ENCODE measurements around the gene NAT10. TPM values are rescaled to one million over a fixed set of nuclear protein-coding genes. Genes with fewer than 3 reads are reported as not detected.

NAT10 gene
- polyA plus RNA-seq, 1 donor from 2014 or later: 12.7 TPM

- Histone ChIP-seq H3K79me2 (replicated peaks; ENCODE audit: insufficient read depth, low read length) (peaks cover 15% of the 10 kb centered on the region), H3K9me2 (ENCODE audit: insufficient read depth, low read length) (no peaks in the 10 kb centered on the region), H3K27me3 (ENCODE audit: insufficient read depth, low read depth, low read length) (no peaks in the 10 kb centered on the region), H3K27ac (ENCODE audit: low read length) (peak overlapping the region; percentile 82), H3K4me3 (ENCODE audit: low read length) (peak overlapping the region; percentile 82), H3K4me2 (ENCODE audit: low read length) (peak overlapping the region; percentile 66), H3F3A (ENCODE audit: insufficient read depth, low read length, poor library complexity, severe bottlenecking) (peaks cover 8% of the 10 kb centered on the region), H4K20me1 (ENCODE audit: insufficient read depth) (no peaks in the 10 kb centered on the region), H3K36me3 (ENCODE audit: insufficient read depth, low read length) (peaks cover 4% of the 10 kb centered on the region), H2AFZ (ENCODE audit: low read depth, low read length) (peak overlapping the region; percentile 12), H3K9ac (ENCODE audit: low read length) (peak overlapping the region; percentile 81), H3K9me3 (ENCODE audit: low read length) (no peaks in the 10 kb centered on the region)
- TF ChIP-seq SMC3 (conservative IDR thresholded peaks at IDR 0.05; ENCODE audit: poor library complexity) (peak; percentile 17), EP300 (conservative IDR thresholded peaks at IDR 0.05; ENCODE audit: poor library complexity, severe bottlenecking) (no peak)
Measured at GRCh38 chr11:34105957-34106504, 602 bp downstream of the NAT10 start.

GRCh38 chr11:34111722-34112270 is 6.4 kb downstream of the NAT10 start:
- H3K9ac ChIP-seq (ENCODE audit: low read length): no peak overlapping the region
- no peaks in the 10 kb centered on the region for H3K9me2 ChIP-seq (ENCODE audit: insufficient read depth, low read length)
- no peak overlapping the region for H3K27ac ChIP-seq (ENCODE audit: low read length)
- H3K79me2 ChIP-seq (replicated peaks; ENCODE audit: insufficient read depth, low read length): peaks cover 8% of the 10 kb centered on the region
- H3K36me3 ChIP-seq (ENCODE audit: insufficient read depth, low read length): no peaks in the 10 kb centered on the region
- no peak overlapping the region for H2AFZ ChIP-seq (ENCODE audit: low read depth, low read length)
- no peaks in the 10 kb centered on the region for H3K9me3 ChIP-seq (ENCODE audit: low read length)
- TF ChIP-seq REST (IDR thresholded peaks at IDR 0.05; ENCODE audit: borderline replicate concordance): no peak
- TF ChIP-seq EP300 (conservative IDR thresholded peaks at IDR 0.05; ENCODE audit: poor library complexity, severe bottlenecking): no peak
- no peak for TF ChIP-seq POLR2AphosphoS5 (IDR thresholded peaks at IDR 0.05)
- no peak for TF ChIP-seq TAF1 (IDR thresholded peaks at IDR 0.05; ENCODE audit: low read depth)
- H3K4me3 ChIP-seq (ENCODE audit: low read length): no peak overlapping the region
- H4K20me1 ChIP-seq (ENCODE audit: insufficient read depth): no peaks in the 10 kb centered on the region
- no peak overlapping the region for H3K4me2 ChIP-seq (ENCODE audit: low read length)
- H3F3A ChIP-seq (ENCODE audit: insufficient read depth, low read length, poor library complexity, severe bottlenecking): no peaks in the 10 kb centered on the region
- H3K27me3 ChIP-seq (ENCODE audit: insufficient read depth, low read depth, low read length): no peaks in the 10 kb centered on the region

GRCh38 chr11:34114014-34114413 is 8.6 kb downstream of the NAT10 start:
- Histone ChIP-seq H3K4me3 (ENCODE audit: low read length) (no peak overlapping the region), H4K20me1 (ENCODE audit: insufficient read depth) (no peaks in the 10 kb centered on the region), H3K27me3 (ENCODE audit: insufficient read depth, low read depth, low read length) (no peaks in the 10 kb centered on the region), H3F3A (ENCODE audit: insufficient read depth, low read length, poor library complexity, severe bottlenecking) (no peaks in the 10 kb centered on the region), H2AFZ (ENCODE audit: low read depth, low read length) (no peak overlapping the region), H3K9me3 (ENCODE audit: low read length) (no peaks in the 10 kb centered on the region), H3K79me2 (replicated peaks; ENCODE audit: insufficient read depth, low read length) (no peaks in the 10 kb centered on the region), H3K9me2 (ENCODE audit: insufficient read depth, low read length) (no peaks in the 10 kb centered on the region), H3K27ac (ENCODE audit: low read length) (no peak overlapping the region), H3K4me2 (ENCODE audit: low read length) (no peak overlapping the region), H3K9ac (ENCODE audit: low read length) (no peak overlapping the region), H3K36me3 (ENCODE audit: insufficient read depth, low read length) (no peaks in the 10 kb centered on the region)
- TF ChIP-seq SMC3 (conservative IDR thresholded peaks at IDR 0.05; ENCODE audit: poor library complexity) (no peak), TAF1 (IDR thresholded peaks at IDR 0.05; ENCODE audit: low read depth) (no peak), EP300 (conservative IDR thresholded peaks at IDR 0.05; ENCODE audit: poor library complexity, severe bottlenecking) (no peak), MXI1 (conservative IDR thresholded peaks at IDR 0.05; ENCODE audit: poor library complexity, severe bottlenecking) (no peak), CTCF (IDR thresholded peaks at IDR 0.05; ENCODE audit: poor library complexity, severe bottlenecking) (no peak), POLR2AphosphoS5 (IDR thresholded peaks at IDR 0.05) (no peak), RAD21 (conservative IDR thresholded peaks at IDR 0.05) (no peak), REST (IDR thresholded peaks at IDR 0.05; ENCODE audit: borderline replicate concordance) (no peak), EZH2 (IDR thresholded peaks at IDR 0.05; ENCODE audit: borderline replicate concordance, insufficient read depth, low read length, poor library complexity, severe bottlenecking) (no peak)

Data from neural cell (in vitro differentiated cells).